PC-9 (cell line): Measurements from ENCODE around the gene CNDP1.

ENCODE experiments used
- EZH2 ChIP-seq: fragments of 200-600 bp; sonication (generic); IDR thresholded peaks from 2 replicates; pipeline ENCODE4 v1.8.0; 2017; ENCODE audit warnings: antibody characterized with exemption, low read depth
- TF ChIP-seq, protein P1 (sequence below): fragments of 200-600 bp; sonication (generic); conservative IDR thresholded peaks from 2 replicates; pipeline ENCODE4 v1.6.1; 2017; ENCODE audit warnings: mixed run types, antibody characterized with exemption, mild to moderate bottlenecking, moderate library complexity

DNA sequence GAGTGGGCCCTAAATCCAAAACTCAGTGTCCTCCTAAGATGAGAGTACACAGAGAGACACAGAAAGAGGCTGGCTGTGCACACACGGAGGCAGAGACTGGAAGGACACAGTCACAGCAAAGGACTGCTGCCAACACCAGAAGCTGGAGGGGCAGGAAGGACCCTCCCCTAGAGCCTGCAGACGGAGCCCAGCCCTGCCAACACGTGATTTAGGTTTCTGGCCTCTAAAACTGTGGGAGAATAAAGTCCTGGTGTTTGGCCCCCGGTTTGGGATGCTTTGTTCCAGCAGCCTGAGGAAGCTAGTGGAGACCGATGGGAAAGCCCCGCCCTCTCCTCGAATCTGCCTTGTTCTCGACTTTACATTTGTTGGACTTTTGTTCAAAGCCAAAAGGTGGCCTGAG is 10.6 kb downstream of the CNDP1 start:
- TF ChIP-seq, protein P1, sequence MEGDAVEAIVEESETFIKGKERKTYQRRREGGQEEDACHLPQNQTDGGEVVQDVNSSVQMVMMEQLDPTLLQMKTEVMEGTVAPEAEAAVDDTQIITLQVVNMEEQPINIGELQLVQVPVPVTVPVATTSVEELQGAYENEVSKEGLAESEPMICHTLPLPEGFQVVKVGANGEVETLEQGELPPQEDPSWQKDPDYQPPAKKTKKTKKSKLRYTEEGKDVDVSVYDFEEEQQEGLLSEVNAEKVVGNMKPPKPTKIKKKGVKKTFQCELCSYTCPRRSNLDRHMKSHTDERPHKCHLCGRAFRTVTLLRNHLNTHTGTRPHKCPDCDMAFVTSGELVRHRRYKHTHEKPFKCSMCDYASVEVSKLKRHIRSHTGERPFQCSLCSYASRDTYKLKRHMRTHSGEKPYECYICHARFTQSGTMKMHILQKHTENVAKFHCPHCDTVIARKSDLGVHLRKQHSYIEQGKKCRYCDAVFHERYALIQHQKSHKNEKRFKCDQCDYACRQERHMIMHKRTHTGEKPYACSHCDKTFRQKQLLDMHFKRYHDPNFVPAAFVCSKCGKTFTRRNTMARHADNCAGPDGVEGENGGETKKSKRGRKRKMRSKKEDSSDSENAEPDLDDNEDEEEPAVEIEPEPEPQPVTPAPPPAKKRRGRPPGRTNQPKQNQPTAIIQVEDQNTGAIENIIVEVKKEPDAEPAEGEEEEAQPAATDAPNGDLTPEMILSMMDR = no peak
- no peak for TF ChIP-seq EZH2
